ENCODE data around the gene FGF10. TPM values are rescaled to one million over a fixed set of nuclear protein-coding genes. Genes with fewer than 3 reads are reported as not detected.

Gene FGF10
- 0.46 and 1.3 TPM in 2 replicates for total RNA-seq (2014; rRNA removed)
- polyA plus RNA-seq (2012) = 1.2 TPM

DNA sequence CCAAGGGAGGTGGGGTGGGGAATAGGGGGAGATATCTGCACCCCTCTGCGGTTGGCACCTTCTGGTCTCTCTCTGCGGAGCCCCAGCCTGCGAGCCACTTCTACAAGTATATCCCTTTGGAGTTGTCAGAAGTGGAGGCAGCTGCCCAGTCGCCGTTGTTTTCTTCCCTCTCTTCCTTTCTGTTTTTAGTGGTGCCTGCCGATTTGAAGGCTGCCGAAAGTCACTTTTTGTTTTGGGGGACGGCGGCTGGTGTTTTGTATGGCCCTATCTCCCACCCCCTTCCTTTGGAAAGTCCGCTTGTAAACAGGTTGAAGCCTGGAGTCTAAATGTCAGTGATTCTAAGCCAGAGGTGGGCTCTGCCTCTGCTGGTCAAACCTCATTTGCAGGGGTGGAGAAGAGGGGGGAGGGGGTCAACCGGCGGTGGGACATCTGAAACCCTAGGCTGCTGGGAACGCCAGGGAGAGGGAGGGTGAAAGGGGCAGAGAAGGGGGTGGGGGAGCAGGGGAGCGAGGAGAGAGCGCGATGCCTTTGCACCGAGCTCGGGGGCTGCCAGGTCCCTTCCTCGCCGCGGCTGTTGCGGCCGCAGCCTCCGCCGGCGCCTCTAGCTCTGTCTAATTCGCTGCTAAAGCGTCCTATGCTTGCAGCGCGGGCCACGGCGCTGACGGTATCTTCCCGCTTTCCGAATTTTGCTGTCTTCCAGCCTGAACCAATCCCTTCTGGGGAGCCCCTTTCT, at the start of gene FGF10:
Gene FGF10, minus strand, starts transcription at position 331 of the 733 bp plus-strand sequence. CDS start 738 bp downstream, outside the sequence.
- DNase-seq (ENCODE audit: low read depth) = no peak

- DNase-seq (ENCODE audit: low read depth) = no peak
Measured at GRCh38 chr5:44426944-44427343, 37.7 kb upstream of the FGF10 start.

DNA sequence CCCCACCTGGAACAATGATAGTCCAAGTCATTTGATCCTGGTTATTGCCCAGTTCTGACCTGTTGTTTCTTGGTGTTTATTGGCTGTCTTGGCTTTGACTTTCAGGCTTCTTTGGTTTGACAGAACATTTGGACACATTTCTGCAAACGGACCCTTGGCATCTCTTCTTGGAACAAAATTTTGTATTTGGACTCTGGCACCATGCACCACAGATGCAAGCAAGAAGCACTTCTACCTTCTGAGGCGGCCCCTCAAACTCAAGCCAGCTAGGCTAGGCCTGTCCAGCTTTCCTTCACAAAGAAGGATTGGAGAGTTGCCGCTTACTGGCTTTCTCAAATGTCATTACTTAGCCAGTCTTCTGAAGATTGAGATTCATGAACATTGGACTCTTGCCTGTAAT, 23.1 kb upstream of the FGF10 start:
- no peak for DNase-seq (ENCODE audit: low read depth)

GRCh38 chr5:44402084-44402483, 12.9 kb upstream of the FGF10 start:
- no peak for DNase-seq (ENCODE audit: low read depth)

GRCh38 chr5:44401611-44402010, 12.4 kb upstream of the FGF10 start:
- no peak for DNase-seq (ENCODE audit: low read depth)

DNA sequence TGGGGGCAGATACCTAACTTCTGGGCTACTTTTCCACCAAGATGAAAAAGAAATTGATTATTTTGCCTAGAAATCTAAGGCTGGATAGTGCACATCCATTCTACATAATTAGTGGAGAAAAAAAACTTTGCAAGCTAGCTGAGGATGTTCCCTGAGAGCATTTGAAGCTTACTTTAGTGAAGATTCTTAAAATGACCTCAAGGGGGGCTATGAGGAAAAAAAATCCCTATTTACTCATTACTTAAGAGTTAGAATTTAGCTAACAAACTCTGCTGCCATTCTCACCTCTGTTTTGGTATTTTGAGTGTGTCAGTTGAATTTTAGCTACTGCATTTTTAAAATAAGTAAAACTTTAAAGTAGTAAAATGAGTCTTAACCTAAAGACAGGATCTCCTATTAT, 9.2 kb upstream of the FGF10 start:
- DNase-seq (ENCODE audit: low read depth) = no peak

DNA sequence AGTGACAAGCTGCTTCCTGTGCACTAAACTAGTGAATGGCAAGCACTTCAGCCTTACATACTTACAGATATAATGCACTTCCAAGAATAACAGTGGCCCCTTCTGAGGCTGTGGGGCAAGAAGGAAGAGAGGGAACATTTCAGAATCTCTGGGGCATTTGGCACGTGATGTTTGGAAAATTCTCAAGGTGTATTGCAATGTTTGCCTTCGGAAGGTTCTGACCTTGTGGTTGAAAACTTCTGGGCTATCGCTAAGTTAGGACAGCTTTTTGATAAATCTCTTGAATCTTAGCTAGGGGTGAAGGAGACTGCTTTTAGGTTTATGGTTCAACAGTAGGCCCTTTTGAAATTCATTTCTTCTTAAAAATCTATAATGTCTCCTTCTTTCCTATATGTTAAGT, 7.1 kb upstream of the FGF10 start:
- DNase-seq (ENCODE audit: low read depth) = no peak

DNA sequence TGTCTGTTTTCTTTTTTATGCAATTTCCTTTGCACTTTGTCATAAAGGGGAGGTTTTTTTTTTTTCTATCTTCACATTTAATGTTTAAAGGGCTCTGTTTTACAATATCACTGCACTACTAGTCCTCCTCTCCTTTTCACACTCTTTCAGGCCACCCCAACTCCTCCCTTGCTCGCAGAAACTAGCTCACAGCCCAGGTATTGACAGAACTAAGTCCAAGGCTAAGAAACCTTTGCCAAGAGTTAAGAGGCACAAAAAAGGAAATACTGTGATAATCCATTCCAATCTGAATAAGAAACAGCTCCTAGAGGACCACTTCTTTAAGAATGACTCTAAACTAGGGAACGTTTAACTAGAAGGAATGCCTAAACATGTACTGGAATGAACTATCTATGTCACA, 1.1 kb upstream of the FGF10 start:
- DNase-seq (ENCODE audit: low read depth) = no peak

DNA sequence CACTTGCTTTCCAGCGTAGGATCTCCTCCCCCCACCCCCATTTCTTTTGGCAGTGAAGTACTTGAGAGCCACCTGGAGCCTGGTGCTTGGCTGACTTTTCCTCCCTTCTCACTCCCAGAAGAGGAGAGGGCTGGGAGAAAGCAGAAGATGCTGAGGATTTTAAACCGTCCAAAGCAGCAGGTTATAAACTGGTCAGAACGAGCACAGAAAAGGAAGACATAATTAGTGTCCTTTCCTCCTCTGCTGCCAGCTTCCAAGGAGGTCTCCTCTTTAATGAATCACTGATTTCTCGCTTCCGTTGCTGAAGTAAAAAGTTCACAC, 563 bp upstream of the FGF10 start:
- no peak for DNase-seq (ENCODE audit: low read depth)

- DNase-seq (ENCODE audit: low read depth) = no peak
Measured at GRCh38 chr5:44388321-44389089, 715 bp downstream of the FGF10 start.

DNA sequence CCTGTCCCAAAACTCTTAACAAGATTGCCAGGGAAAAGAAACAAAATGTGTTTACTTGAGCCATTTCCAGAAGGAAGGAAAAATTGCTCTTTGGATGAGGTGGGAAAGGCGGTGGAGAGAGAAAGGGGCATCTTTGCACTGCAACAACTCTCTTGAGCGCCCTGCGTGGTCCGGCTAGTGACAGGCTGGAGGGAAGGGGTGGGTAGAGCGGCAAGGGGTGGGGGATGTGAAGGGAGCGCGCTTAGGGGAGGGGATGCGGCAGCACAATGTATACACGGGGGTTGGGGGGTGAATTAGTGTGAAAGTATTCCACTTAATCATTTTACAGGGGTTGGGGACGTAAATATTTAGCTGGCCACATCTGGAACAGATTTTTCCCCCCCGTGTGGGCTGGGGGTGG, 1.3 kb downstream of the FGF10 start:
- no peak for DNase-seq (ENCODE audit: low read depth)

- no peak for DNase-seq (ENCODE audit: low read depth)
Measured at GRCh38 chr5:44387406-44387805, 1.8 kb downstream of the FGF10 start.

DNA sequence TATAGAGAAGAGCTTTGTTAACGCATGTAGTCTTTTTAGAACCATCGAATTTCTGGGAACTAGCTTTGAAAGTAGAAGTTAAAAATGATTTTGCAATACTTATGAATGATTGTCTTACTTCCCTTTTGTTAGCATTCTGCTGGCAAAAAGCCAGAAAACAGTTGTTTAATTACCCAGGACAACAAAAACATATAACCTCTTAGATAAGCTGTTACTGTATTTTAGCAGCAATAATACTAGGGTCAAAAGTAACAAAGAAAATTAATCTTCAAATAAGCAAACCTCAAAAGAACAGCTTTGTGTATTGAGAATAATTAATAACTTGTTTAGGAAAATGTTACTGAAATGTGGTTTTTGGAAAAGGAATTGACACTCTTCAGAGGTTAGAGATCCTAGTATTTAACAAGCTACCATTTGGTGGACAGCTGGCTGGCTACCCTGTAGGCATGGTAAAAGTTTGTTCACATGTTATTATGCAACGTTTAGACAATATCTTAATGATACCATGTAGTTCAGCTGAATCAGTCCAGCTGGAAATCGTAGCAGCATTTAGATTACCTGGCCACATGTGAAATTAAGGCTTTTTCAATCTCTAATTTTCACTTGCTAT, 3.8 kb downstream of the FGF10 start:
- DNase-seq (ENCODE audit: low read depth) = no peak

DNA sequence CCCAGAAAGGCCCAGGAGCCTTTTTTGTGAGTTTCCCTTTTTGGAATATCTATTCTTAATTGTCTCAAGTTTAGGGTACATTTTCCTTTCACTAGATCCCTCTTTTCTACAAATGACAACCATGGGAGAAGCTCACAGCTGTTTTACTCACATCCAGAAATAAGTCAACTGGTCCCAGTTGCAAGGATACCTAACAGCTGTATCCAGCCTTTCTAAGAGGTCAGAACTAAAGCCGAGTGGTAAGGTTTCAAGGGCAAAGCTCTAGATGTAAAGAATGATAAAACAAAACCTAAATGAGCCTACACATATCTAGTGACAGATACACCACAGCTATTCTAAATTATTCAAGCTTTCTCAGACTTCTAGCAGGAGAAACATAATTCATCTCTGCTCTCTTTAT, 4.4 kb downstream of the FGF10 start:
- no peak for DNase-seq (ENCODE audit: low read depth)

DNA sequence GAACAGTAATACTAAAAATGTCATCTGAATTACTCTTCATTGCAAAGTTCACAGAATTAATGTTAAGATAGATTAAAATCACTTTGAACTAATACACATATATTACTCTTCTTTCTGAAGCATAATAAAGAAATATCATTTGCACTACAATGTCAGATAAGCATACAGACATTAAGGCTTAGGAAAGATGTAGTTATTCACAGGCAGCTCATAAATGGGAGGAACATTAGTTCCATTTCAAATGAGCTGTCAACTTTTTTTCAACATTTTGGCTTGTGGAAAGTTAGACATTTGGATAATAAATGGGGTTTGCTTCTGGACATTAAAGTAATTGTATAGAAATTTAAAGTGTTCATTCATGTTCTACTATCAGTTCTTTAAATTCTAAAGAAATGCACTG, 6.3 kb downstream of the FGF10 start:
- DNase-seq (ENCODE audit: low read depth) = no peak

GRCh38 chr5:44377057-44377456, 12.2 kb downstream of the FGF10 start:
- no peak for DNase-seq (ENCODE audit: low read depth)

- DNase-seq (ENCODE audit: low read depth) = no peak
Measured at GRCh38 chr5:44372028-44372427, 17.2 kb downstream of the FGF10 start.

GRCh38 chr5:44367203-44367602, 22.0 kb downstream of the FGF10 start:
- DNase-seq (ENCODE audit: low read depth) = no peak

GRCh38 chr5:44365345-44365744, 23.9 kb downstream of the FGF10 start:
- peak; percentile 78 for DNase-seq (ENCODE audit: low read depth)

- DNase-seq (ENCODE audit: low read depth) = no peak
Measured at GRCh38 chr5:44364097-44364496, 25.1 kb downstream of the FGF10 start.

DNA sequence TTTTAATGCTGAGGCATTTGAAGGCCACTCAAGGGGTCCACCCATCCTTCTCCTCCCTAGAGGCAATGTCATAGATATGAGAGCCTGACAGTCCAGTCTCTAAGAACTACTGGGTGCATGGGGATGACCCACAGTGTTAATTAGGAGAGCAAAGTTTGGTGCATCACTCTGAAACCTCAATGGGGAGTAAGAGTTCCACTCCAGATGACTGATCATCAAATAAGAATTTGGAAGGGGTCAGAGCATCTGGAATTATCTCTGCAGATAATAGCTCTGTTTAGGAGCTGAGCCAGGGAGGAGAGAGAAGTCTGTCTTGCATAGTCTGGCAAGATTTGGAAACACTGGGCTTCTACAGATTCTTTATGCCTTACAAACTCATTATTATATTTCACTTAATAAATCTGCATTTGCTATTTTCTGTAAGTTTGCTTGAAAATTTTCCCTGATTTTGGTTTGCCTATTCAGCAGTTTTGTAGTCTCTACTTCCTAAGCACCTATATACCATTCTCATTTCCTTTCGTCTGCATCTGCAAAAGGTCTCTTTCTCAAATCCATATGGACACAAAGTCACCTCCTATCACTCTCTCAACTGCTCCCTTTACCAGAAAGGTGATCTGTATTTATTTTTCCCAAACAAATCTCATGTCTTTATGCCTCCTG, 27.7 kb downstream of the FGF10 start:
- DNase-seq (ENCODE audit: low read depth) = no peak

- no peak for DNase-seq (ENCODE audit: low read depth)
Measured at GRCh38 chr5:44360919-44361318, 28.3 kb downstream of the FGF10 start.
